WTC11 (cell line): ENCODE results near the gene SLIT3.

Experiments used
- FOXK1 ChIP-seq: sonication (generic); formaldehyde crosslinking; IDR thresholded peaks from 2 replicates; pipeline ENCODE4 v1.8.0; 2022; ENCODE audit warnings: mild to moderate bottlenecking, moderate library complexity, missing genetic modification reagents
- JUN ChIP-seq: sonication (generic); formaldehyde crosslinking; IDR thresholded peaks from 2 replicates; pipeline ENCODE4 v1.8.0; 2023; ENCODE audit warnings: mild to moderate bottlenecking, missing genetic modification reagents
- MXD4 ChIP-seq: fragments of 250-450 bp; sonication (Bioruptor Pico); IDR thresholded peaks from 2 replicates; pipeline ENCODE4 v1.8.0; 2021; ENCODE audit warnings: mild to moderate bottlenecking, moderate library complexity, borderline replicate concordance
- NFYB ChIP-seq: sonication (generic); formaldehyde crosslinking; conservative IDR thresholded peaks from 2 replicates; pipeline ENCODE4 v1.8.0; 2022; ENCODE audit warnings: low read depth, missing genetic modification reagents
- SOX15 ChIP-seq: fragments of 250-450 bp; sonication (Bioruptor Pico); IDR thresholded peaks from 2 replicates; pipeline ENCODE4 v1.9.0; 2021; ENCODE audit warnings: mild to moderate bottlenecking
- TP53 ChIP-seq: sonication (generic); formaldehyde crosslinking; IDR thresholded peaks from 2 replicates; pipeline ENCODE4 v1.8.1; 2023; ENCODE audit warnings: mild to moderate bottlenecking, missing genetic modification reagents
- ZNF317 ChIP-seq: sonication (generic); formaldehyde crosslinking; IDR thresholded peaks from 2 replicates; pipeline ENCODE4 v1.8.1; 2023; ENCODE audit warnings: low read depth, mild to moderate bottlenecking, moderate library complexity, missing genetic modification reagents, borderline replicate concordance
- TF ChIP-seq, protein P1 (sequence below): fragments of 200-600 bp; IDR thresholded peaks from 2 replicates; pipeline ENCODE4 v1.8.0; 2022; ENCODE audit warnings: antibody characterized with exemption
- TF ChIP-seq, protein P2 (sequence below): fragments of 250-450 bp; sonication (Bioruptor Pico); IDR thresholded peaks from 2 replicates; pipeline ENCODE4 v1.9.0; 2021; ENCODE audit warnings: mild to moderate bottlenecking, borderline replicate concordance

DNA sequence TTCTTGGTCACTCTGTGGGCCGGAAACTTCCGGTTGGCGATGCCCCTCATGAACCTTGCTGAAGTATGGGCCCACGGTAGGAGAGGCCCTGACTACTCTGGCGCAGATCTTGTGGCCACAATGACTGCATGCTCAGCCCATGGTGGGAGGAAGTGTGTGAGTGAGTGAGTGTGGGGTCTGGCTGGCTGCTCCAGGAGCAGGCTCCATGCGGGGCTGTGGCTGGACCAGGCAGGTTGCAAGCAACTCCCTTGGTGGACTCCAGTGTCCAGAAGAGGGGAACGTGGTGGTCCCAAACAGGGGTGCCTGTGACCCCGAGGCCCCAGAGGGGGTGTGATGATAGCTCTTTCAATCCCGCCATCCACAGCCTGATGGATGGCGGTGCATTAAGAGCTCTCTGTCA lies 686.3 kb downstream of the SLIT3 start:
- TF ChIP-seq JUN (no peak), TP53 (CRISPR knock-in tag) (no peak), MXD4 (CRISPR knock-in tag) (no peak), SOX15 (CRISPR knock-in tag) (no peak), FOXK1 (no peak), ZNF317 (no peak), NFYB (no peak)
- TF ChIP-seq, protein P1, sequence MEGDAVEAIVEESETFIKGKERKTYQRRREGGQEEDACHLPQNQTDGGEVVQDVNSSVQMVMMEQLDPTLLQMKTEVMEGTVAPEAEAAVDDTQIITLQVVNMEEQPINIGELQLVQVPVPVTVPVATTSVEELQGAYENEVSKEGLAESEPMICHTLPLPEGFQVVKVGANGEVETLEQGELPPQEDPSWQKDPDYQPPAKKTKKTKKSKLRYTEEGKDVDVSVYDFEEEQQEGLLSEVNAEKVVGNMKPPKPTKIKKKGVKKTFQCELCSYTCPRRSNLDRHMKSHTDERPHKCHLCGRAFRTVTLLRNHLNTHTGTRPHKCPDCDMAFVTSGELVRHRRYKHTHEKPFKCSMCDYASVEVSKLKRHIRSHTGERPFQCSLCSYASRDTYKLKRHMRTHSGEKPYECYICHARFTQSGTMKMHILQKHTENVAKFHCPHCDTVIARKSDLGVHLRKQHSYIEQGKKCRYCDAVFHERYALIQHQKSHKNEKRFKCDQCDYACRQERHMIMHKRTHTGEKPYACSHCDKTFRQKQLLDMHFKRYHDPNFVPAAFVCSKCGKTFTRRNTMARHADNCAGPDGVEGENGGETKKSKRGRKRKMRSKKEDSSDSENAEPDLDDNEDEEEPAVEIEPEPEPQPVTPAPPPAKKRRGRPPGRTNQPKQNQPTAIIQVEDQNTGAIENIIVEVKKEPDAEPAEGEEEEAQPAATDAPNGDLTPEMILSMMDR, result no peak
- TF ChIP-seq, protein P2, sequence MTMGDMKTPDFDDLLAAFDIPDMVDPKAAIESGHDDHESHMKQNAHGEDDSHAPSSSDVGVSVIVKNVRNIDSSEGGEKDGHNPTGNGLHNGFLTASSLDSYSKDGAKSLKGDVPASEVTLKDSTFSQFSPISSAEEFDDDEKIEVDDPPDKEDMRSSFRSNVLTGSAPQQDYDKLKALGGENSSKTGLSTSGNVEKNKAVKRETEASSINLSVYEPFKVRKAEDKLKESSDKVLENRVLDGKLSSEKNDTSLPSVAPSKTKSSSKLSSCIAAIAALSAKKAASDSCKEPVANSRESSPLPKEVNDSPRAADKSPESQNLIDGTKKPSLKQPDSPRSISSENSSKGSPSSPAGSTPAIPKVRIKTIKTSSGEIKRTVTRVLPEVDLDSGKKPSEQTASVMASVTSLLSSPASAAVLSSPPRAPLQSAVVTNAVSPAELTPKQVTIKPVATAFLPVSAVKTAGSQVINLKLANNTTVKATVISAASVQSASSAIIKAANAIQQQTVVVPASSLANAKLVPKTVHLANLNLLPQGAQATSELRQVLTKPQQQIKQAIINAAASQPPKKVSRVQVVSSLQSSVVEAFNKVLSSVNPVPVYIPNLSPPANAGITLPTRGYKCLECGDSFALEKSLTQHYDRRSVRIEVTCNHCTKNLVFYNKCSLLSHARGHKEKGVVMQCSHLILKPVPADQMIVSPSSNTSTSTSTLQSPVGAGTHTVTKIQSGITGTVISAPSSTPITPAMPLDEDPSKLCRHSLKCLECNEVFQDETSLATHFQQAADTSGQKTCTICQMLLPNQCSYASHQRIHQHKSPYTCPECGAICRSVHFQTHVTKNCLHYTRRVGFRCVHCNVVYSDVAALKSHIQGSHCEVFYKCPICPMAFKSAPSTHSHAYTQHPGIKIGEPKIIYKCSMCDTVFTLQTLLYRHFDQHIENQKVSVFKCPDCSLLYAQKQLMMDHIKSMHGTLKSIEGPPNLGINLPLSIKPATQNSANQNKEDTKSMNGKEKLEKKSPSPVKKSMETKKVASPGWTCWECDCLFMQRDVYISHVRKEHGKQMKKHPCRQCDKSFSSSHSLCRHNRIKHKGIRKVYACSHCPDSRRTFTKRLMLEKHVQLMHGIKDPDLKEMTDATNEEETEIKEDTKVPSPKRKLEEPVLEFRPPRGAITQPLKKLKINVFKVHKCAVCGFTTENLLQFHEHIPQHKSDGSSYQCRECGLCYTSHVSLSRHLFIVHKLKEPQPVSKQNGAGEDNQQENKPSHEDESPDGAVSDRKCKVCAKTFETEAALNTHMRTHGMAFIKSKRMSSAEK (CRISPR knock-in tag), result no peak
